GM12891 (cell line): ENCODE results near the gene A4GALT.

ENCODE experiments used
- PAX5 ChIP-seq: IDR thresholded peaks from 2 replicates; pipeline ENCODE4 v1.6.1; 2011; ENCODE audit warnings: low read length, moderate library complexity, mild to moderate bottlenecking; ENCODE audit not compliant: insufficient read depth, severe bottlenecking
- POLR2A ChIP-seq: IDR thresholded peaks from 2 replicates; pipeline ENCODE4 v1.6.1; 2011; ENCODE audit warnings: low read depth, low read length, control low read depth
- POLR2AphosphoS5 ChIP-seq: IDR thresholded peaks from 2 replicates; pipeline ENCODE4 v1.6.1; 2011; ENCODE audit warnings: low read depth, low read length, control low read depth
- SPI1 ChIP-seq: IDR thresholded peaks from 2 replicates; pipeline ENCODE4 v1.6.1; 2011; ENCODE audit warnings: low read depth, low read length, control low read depth
- TAF1 ChIP-seq: IDR thresholded peaks from 2 replicates; pipeline ENCODE4 v1.6.1; 2011; ENCODE audit warnings: low read depth, low read length, control low read depth

GRCh38 chr22:42679691-42680090 is 41.0 kb downstream of the A4GALT start:
- TF ChIP-seq POLR2A, result no peak
- TF ChIP-seq POLR2AphosphoS5, result no peak
- TF ChIP-seq TAF1, result no peak
- no peak for TF ChIP-seq SPI1
- no peak for TF ChIP-seq PAX5
